ENCODE data around the gene UBE2C.
A peak's percentile ranks its signal among the peaks of the same experiment; 100 is the strongest.

Gene UBE2C

GRCh38 chr20:45833030-45833882, 20.8 kb downstream of the UBE2C start, which contains the start of gene SNX21:
Gene SNX21 (plus strand): TSS chr20:45833799. CDS start chr20:45833920, 121 bp downstream.
- no peak for DNase-seq (ENCODE audit: low read depth in 1 of 2, low spot score in 1 of 2)

GRCh38 chr20:45833883-45834796, 21.7 kb downstream of the UBE2C start:
- DNase-seq (ENCODE audit: low read depth in 1 of 2, low spot score in 1 of 2) = peak in 1 of 2 donors; percentile 25

GRCh38 chr20:45834797-45835161, 22.3 kb downstream of the UBE2C start:
- DNase-seq (ENCODE audit: low read depth in 1 of 2, low spot score in 1 of 2) = no peak

- no peak for DNase-seq (ENCODE audit: low read depth in 1 of 2, low spot score in 1 of 2)
Observed at GRCh38 chr20:45835329-45835765, 22.9 kb downstream of the UBE2C start.

- no peak for DNase-seq (ENCODE audit: low read depth in 1 of 2, low spot score in 1 of 2)
Observed at GRCh38 chr20:45835825-45836224, 23.4 kb downstream of the UBE2C start.

GRCh38 chr20:45836841-45837240, 24.4 kb downstream of the UBE2C start:
- DNase-seq (ENCODE audit: low read depth in 1 of 2, low spot score in 1 of 2) = no peak

GRCh38 chr20:45840700-45841198, 28.3 kb downstream of the UBE2C start:
- DNase-seq (ENCODE audit: low read depth in 1 of 2, low spot score in 1 of 2) = no peak

GRCh38 chr20:45841407-45842129, 29.1 kb downstream of the UBE2C start:
- no peak for DNase-seq (ENCODE audit: low read depth in 1 of 2, low spot score in 1 of 2)

- no peak for DNase-seq (ENCODE audit: low read depth in 1 of 2, low spot score in 1 of 2)
Observed at GRCh38 chr20:45842169-45842812, 29.8 kb downstream of the UBE2C start.

- no peak for DNase-seq (ENCODE audit: low read depth in 1 of 2, low spot score in 1 of 2)
Observed at GRCh38 chr20:45843506-45843905, 31.1 kb downstream of the UBE2C start.

- no peak for DNase-seq (ENCODE audit: low read depth in 1 of 2, low spot score in 1 of 2)
Observed at GRCh38 chr20:45845452-45845851, 33.0 kb downstream of the UBE2C start.

GRCh38 chr20:45848421-45848820, 36.0 kb downstream of the UBE2C start:
- DNase-seq (ENCODE audit: low read depth in 1 of 2, low spot score in 1 of 2) = no peak

GRCh38 chr20:45848969-45849582, 36.6 kb downstream of the UBE2C start:
- no peak for DNase-seq (ENCODE audit: low read depth in 1 of 2, low spot score in 1 of 2)

- no peak for DNase-seq (ENCODE audit: low read depth in 1 of 2, low spot score in 1 of 2)
Observed at GRCh38 chr20:45850238-45850637, 37.8 kb downstream of the UBE2C start.

- DNase-seq (ENCODE audit: low read depth in 1 of 2, low spot score in 1 of 2) = no peak
Observed at GRCh38 chr20:45850926-45851325, 38.5 kb downstream of the UBE2C start.

- DNase-seq (ENCODE audit: low read depth in 1 of 2, low spot score in 1 of 2) = no peak
Observed at GRCh38 chr20:45851501-45851900, 39.1 kb downstream of the UBE2C start.

- no peak for DNase-seq (ENCODE audit: low read depth in 1 of 2, low spot score in 1 of 2)
Observed at GRCh38 chr20:45852326-45852725, 39.9 kb downstream of the UBE2C start.

GRCh38 chr20:45853484-45853883, 41.0 kb downstream of the UBE2C start:
- no peak for DNase-seq (ENCODE audit: low read depth in 1 of 2, low spot score in 1 of 2)

- peak; percentile 70 to 84 for DNase-seq (ENCODE audit: low read depth in 1 of 2, low spot score in 1 of 2)
Observed at GRCh38 chr20:45857114-45857881, 44.9 kb downstream of the UBE2C start, which contains the start of the genes ACOT8 and ZSWIM3. Gene ACOT8 (minus strand): TSS chr20:45857392. CDS start chr20:45857315, 77 bp downstream. Gene ZSWIM3 (plus strand): TSS chr20:45857614. CDS start chr20:45857826, 212 bp downstream.
